ENCODE results near the gene TAS2R4. TPM values are rescaled to one million over a fixed set of nuclear protein-coding genes. Genes with fewer than 3 reads are reported as not detected.
"Not testable (repeated sequence)": the region's sequence is repeated elsewhere in the genome, so short reads cannot be mapped to it uniquely, and the experiment has no call there.

The TAS2R4 gene
- total RNA-seq, 1 donor from 2014 or later, result 4.2 TPM

DNA sequence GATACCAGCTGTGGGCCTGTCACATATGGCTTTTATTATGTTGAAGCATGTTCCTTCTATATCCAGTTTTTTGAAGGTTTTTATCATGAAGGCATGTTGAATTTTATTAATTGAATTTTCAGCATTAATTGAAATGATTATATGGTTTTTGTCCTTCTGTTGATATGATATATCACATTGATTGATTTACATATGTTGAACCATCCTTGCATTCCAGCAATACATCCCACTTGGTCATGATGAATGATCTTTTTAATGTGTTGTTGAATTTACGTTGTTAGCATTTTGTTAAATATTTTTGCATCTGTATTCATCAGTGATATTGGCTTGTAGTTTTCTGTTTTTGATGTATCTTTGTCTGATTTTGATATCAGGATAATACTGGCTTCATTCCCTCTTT lies 43.6 kb downstream of the TAS2R4 start:
- no peaks in the 10 kb centered on the region for H3K4me1 ChIP-seq (ENCODE audit: control insufficient read depth in 3 of 3, insufficient read depth in 3 of 3, low read length in 3 of 3)
- no peak overlapping the region for H3K4me3 ChIP-seq (ENCODE audit: low read length in 3 of 3)
- no peak overlapping the region for H3K9ac ChIP-seq (ENCODE audit: low read depth in 1 of 3, low read length in 3 of 3)
- no peak overlapping the region for H3K27ac ChIP-seq (ENCODE audit: low read depth, low read length)
- peaks cover 0 to 3% (median 0%) of the 10 kb centered on the region in 3 donors for H3K36me3 ChIP-seq (ENCODE audit: control insufficient read depth in 3 of 3, insufficient read depth in 3 of 3, low read length in 3 of 3)
- peaks cover 3 to 5% (median 5%) of the 10 kb centered on the region in 3 donors for H3K9me3 ChIP-seq (ENCODE audit: control insufficient read depth in 3 of 3, low read length in 3 of 3)
- no peaks in the 10 kb centered on the region for H3K27me3 ChIP-seq (ENCODE audit: control insufficient read depth in 3 of 3, insufficient read depth in 3 of 3, low read length in 3 of 3)

DNA sequence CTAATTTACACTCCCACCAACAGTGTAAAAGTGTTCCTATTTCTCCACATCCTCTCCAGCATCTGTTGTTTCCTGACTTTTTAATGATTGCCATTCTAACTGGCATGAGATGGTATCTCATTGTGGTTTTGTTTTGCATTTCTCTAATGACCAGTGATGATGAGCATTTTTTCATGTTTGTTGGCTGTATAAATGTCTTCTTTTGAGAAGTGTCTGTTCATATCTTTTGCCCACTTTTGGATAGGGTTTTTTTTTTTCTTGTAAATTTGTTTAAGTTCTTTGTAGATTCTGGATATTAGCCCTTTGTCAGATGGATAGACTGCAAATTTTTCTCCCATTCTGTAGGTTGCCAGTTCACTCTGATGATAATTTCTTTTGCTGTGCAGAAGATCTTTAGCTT lies 46.0 kb downstream of the TAS2R4 start:
- H3K4me1 ChIP-seq (ENCODE audit: control insufficient read depth in 3 of 3, insufficient read depth in 3 of 3, low read length in 3 of 3); H3K36me3 ChIP-seq (ENCODE audit: control insufficient read depth in 3 of 3, insufficient read depth in 3 of 3, low read length in 3 of 3); H3K4me3 ChIP-seq (ENCODE audit: low read length in 3 of 3); H3K27me3 ChIP-seq (ENCODE audit: control insufficient read depth in 3 of 3, insufficient read depth in 3 of 3, low read length in 3 of 3); H3K9ac ChIP-seq (ENCODE audit: low read depth in 1 of 3, low read length in 3 of 3); H3K27ac ChIP-seq (ENCODE audit: low read depth, low read length); H3K9me3 ChIP-seq (ENCODE audit: control insufficient read depth in 3 of 3, low read length in 3 of 3): not testable (repeated sequence)

Small RNAs within 50 kb of the gene (small RNA-seq; reads per million reads assigned to genes)
- gene RNU1-82P, result not detected

Other genes starting within 250 kb of the TAS2R4 start
- 18.8 TPM for gene AGK, start 225.3 kb upstream of the TAS2R4 start, total RNA-seq
- 11.5 TPM for gene DENND11, start 74.5 kb upstream of the TAS2R4 start, total RNA-seq
- gene WEE2, start 68.3 kb upstream of the TAS2R4 start, total RNA-seq, result not detected
- gene SSBP1, start 38.3 kb upstream of the TAS2R4 start, total RNA-seq, result 101 TPM
- gene TAS2R3, start 12.6 kb upstream of the TAS2R4 start, total RNA-seq, result 3.7 TPM
- 0.52 TPM for gene TAS2R5, start 13.5 kb downstream of the TAS2R4 start, total RNA-seq
- gene PRSS37, start 64.8 kb downstream of the TAS2R4 start, total RNA-seq, result not detected
- 0.52 TPM for gene OR9A4, start 139.7 kb downstream of the TAS2R4 start, total RNA-seq
- 0.52 TPM for gene CLEC5A, start 170.3 kb downstream of the TAS2R4 start, total RNA-seq
- gene TAS2R38, start 197.1 kb downstream of the TAS2R4 start, total RNA-seq, result not detected
- 1.0 TPM for gene MGAM, start 219.2 kb downstream of the TAS2R4 start, total RNA-seq

All from skeletal muscle tissue (tissue), 5 donors.